HG03095 (cell line): ENCODE results near the gene SUDS3.
A peak's percentile ranks its signal among the peaks of the same experiment; 100 is the strongest.
"Not testable (repeated sequence)": the region's sequence is repeated elsewhere in the genome, so short reads cannot be mapped to it uniquely, and the experiment has no call there.

ENCODE experiments used
- ATAC-seq: cut with Tn5 transposase; IDR thresholded peaks from one replicate; pipeline ENCODE4 v1.9.1; 2021; ENCODE audit warnings: moderate library complexity; ENCODE audit not compliant: unreplicated experiment

SUDS3 gene, protein sequence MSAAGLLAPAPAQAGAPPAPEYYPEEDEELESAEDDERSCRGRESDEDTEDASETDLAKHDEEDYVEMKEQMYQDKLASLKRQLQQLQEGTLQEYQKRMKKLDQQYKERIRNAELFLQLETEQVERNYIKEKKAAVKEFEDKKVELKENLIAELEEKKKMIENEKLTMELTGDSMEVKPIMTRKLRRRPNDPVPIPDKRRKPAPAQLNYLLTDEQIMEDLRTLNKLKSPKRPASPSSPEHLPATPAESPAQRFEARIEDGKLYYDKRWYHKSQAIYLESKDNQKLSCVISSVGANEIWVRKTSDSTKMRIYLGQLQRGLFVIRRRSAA

DNA sequence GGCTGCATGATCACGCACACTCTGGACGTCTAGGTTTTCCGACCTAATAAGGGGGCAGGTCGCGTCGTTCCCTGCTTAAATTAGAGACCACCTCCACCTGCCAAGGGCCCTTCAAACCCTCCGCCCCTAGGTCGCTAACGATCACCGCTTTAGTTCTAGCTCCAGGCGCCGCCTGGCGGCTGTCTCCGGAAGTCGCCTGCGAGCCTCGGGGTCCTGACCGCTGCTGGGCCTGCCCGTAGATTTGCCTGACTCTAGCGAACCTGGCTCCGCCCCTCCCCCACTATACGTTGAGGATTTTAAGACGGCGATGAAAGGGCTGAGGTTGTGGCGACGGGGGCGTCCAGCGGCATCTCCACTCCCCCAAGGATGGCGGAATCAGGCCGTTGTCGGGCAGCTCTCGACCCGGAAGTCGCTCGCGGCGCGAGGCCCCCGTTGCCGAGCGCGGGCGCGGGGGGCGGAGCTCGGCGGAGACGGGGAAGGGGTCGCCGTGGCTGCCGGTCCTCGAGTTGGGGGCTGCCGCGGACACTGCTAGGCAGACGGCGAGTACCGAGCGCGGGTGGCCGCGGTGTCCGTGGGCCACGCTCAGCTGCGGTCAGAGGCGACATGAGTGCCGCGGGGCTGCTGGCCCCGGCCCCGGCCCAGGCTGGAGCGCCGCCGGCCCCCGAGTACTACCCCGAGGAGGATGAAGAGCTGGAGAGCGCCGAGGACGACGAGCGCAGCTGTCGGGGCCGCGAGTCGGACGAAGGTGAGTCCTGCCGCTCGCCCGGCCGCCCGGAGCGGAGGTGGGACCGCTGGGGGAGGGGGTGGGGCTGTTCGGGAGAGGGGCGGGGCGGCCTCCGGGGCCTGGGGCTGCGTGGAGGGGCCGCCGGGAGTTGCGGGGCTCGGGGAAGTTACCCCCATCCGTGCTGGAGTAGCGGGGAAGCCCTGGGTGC, at the start of gene SUDS3:
TSS of gene SUDS3 (plus strand) at position 467 of the 932 bp plus-strand sequence. CDS start at position 604, 137 bp downstream.
- peak; percentile 30 for ATAC-seq

DNA sequence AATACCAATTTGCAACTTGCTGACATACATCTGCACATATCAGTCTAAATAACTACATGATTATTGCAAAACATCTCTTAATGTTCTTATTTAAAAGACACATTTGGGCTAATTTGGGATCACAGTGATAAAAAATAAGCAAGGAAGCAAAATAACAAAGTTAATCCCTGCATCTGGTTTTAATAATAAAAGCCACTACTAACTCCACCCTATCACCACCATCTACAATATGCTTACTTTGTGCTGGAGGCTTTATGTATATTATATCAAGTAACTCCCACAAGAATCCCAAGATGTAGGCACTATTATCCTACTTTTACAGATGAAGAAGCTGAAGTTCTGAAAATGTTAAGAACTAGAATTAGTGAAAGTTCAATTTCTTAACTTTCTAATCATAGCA, 49.4 kb upstream of the SUDS3 start:
- no peak for ATAC-seq

DNA sequence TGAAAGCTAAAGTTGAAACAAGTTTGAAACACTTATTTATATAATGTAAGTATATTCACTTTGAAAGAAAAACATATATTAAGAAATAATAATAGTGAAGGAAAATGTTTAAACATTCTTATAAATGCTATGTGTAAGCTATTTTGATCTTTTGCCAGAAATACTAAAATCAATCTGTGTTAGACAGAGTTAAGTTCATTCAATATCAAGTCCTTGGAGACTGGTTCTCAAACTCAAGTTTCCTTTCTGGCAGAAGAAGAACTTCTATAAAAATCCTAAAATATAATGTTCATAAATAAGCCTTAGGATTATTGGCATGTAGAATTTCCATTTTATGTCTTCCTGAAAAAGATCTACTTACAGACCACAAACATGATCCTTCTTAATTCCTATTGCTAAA, 49.0 kb upstream of the SUDS3 start:
- ATAC-seq: no peak

GRCh38 chr12:118328486-118329330, 47.6 kb upstream of the SUDS3 start:
- no peak for ATAC-seq

- no peak for ATAC-seq
These were observed 45.8 kb upstream of the SUDS3 start for GRCh38 chr12:118330421-118331018.

DNA sequence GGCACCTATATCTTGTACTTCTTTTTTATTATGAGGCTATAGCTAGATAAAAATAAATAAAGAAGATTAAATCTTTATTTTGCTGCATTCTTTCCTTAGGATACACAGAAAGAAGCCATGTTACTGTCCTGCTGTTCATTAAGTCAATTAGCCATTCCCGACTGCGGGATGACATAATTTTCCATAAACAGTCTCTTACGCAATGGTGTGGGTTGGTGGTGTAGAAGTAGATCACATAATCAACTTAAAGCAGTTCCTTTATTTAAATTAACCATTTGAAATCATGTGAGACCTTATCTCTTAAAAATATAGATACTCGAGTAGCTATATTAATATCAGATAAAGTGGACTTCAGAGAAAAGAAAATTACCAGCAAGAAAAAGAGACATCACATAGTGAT, 43.8 kb upstream of the SUDS3 start:
- ATAC-seq: no peak

GRCh38 chr12:118334241-118334640, 42.1 kb upstream of the SUDS3 start:
- ATAC-seq: no peak

GRCh38 chr12:118334939-118335567, 41.3 kb upstream of the SUDS3 start:
- ATAC-seq: no peak

GRCh38 chr12:118336123-118336522, 40.2 kb upstream of the SUDS3 start:
- ATAC-seq: no peak

GRCh38 chr12:118337194-118337838, 39.0 kb upstream of the SUDS3 start:
- ATAC-seq: no peak

GRCh38 chr12:118342090-118342489, 34.3 kb upstream of the SUDS3 start:
- ATAC-seq: no peak

- ATAC-seq: no peak
These were observed 31.5 kb upstream of the SUDS3 start for GRCh38 chr12:118344829-118345228.

DNA sequence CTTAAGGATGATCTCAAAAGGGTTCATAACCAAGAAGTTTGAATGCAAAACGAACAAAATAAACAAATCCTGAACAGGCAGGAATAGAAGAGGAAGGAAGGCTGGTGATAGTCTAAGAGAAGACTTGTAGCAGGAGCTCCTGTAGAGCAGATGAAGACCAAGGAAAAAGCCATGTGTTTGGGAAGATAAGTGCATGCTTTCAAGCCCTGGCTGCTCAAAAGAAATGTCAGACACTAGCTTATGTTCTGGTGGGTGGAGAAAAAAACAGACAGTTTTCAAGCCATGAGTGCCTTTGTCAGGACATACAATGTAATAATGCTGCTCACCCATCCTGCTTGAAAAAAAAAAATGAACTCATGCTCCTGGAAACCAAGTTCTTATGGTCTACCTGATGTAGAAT, 31.0 kb upstream of the SUDS3 start:
- no peak for ATAC-seq

DNA sequence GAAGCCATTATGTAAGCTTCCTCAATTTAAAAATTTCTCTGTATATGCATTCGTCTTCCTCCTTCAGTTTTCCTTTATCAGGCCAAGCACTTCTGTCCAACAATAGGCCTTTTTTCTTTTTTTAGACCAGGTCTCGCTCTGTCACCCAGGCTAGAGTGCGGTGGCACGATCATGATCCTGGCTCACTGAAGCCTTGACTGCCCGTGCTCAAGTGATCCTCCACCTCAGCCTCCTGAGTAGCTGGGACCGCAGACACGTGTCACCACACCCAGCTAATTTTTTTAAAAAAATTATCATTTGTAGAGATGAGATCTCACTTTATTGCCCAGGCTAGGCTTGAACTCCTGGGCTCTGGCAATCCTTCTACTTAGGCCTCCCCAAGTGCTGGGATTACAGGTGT, 29.5 kb upstream of the SUDS3 start:
- no peak for ATAC-seq

- ATAC-seq: no peak
These were observed 28.4 kb upstream of the SUDS3 start for GRCh38 chr12:118347916-118348315.

DNA sequence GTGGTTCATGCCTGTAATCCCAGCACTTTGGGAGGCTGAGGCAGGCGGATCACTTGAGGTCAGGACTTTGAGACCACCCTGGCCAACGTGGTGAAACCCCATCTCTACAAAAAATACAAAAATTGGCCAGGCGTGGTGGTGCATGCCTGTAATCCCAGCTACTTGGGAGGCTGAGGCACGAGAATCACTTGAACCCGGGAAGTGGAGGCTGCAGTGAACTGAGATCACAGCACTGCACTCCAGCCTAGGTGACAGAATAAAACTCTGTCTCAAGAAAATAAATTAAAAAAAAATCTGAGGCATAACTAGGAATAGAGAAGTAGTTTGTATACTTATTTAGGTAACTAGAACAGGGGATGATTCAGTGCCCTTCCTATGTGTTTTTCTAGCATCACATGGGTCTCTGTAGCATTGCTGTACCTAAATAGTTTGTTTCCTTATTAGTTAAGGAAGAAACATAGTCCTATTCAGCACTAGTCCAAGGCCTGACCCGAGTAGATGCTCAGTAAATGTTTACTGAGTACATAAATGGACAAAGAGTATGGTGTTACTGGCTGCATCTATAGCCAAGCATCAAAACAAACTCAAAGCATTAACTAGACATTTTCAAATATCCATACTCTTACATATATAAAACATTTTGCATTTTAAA, 25.3 kb upstream of the SUDS3 start:
- no peak for ATAC-seq

- no peak for ATAC-seq
These were observed 22.6 kb upstream of the SUDS3 start for GRCh38 chr12:118353721-118354120.

GRCh38 chr12:118354503-118354902, 21.9 kb upstream of the SUDS3 start:
- not testable (repeated sequence) for ATAC-seq

DNA sequence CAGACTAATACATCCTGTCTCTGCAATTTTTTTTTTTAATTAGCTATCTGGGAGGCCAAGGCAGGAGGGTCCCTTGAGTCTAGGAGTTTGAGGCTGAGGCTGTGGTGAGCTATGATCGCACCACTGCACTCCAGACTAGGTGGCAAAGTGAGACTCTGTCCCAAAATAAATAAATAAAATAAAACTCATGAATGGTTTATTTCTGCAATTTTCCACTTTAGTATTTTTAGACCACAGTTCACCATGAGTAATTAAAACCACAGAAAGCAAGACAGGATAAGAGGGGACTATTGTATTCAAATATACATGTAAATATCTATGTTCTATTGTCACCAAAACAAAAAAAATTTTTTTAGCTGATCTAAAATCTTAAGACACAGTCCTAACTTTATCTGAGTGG, 21.5 kb upstream of the SUDS3 start:
- no peak for ATAC-seq
